B cell (primary cell): Measurements from ENCODE around the gene ZNF683. TPM values are rescaled to one million over a fixed set of nuclear protein-coding genes. Genes with fewer than 3 reads are reported as not detected.
"Not testable (repeated sequence)": the region's sequence is repeated elsewhere in the genome, so short reads cannot be mapped to it uniquely, and the experiment has no call there.

ENCODE experiments used
- ATAC-seq: fragments of 200-7000 bp; cut with Tn5 transposase; one replicate; pipeline ENCODE4 v1.10.0; 2021; ENCODE audit warnings: low read depth, mild to moderate bottlenecking, moderate number of reproducible peaks, moderate library complexity
- CTCF ChIA-PET: fragments of 350-600 bp; sonication (Branson Sonifier 250); formaldehyde crosslinking; loops from one replicate; lab custom pipeline; 2021; ENCODE audit warnings: antibody characterized with exemption, inconsistent platforms; lab: Charles Lee
- POLR2A ChIA-PET: fragments of 350-600 bp; sonication (Branson Sonifier 250); formaldehyde crosslinking; loops from one replicate; lab custom pipeline; 2021; ENCODE audit warnings: antibody characterized with exemption; lab: Charles Lee
- DNase-seq: peaks from one replicate; pipeline ENCODE4 v3.0.0; 2013
- H2AFZ ChIP-seq: 2 replicates; pipeline ENCODE4 v1.6.1; 2012; ENCODE audit warnings: mild to moderate bottlenecking, low read depth, low read length; ENCODE audit not compliant: insufficient read depth, poor library complexity, severe bottlenecking
- H3K27ac ChIP-seq, 2 donors: 1 replicate in 1 of 2; 2 replicates in 1 of 2; pipeline ENCODE4 v1.5.1; 2012 to 2013; ENCODE audit warnings: low read length in 2 of 2, mild to moderate bottlenecking in 2 of 2, moderate library complexity in 1 of 2
- H3K27me3 ChIP-seq, 4 experiments: fragments of 200-600 bp in 1 of 4; sonication (generic) in 1 of 4; replicated peaks in 1 of 4; 1 replicate in 2 of 4; 2 replicates in 2 of 4; pipeline versions ENCODE4 v1.6.1 to v1.7.0; 2013 to 2016; ENCODE audit warnings: low read length in 3 of 4, mild to moderate bottlenecking in 2 of 4, mixed read lengths in 1 of 4, moderate library complexity in 1 of 4; ENCODE audit not compliant: insufficient read depth in 4 of 4, control insufficient read depth in 3 of 4; ENCODE audit errors: control extremely low read depth in 1 of 4
- H3K36me3 ChIP-seq, 2 experiments: replicated peaks in 1 of 2; 1 replicate in 1 of 2; 2 replicates in 1 of 2; pipeline versions ENCODE4 v1.6.1 to v1.7.1; 2013; ENCODE audit warnings: low read length in 1 of 2; ENCODE audit not compliant: insufficient read depth in 2 of 2, control insufficient read depth in 1 of 2; ENCODE audit errors: control extremely low read depth in 1 of 2, extremely low read depth in 1 of 2
- H3K4me1 ChIP-seq, 2 donors: fragments of 200-600 bp in 1 of 2; sonication (generic) in 1 of 2; 1 replicate in 1 of 2; 2 replicates in 1 of 2; pipeline versions ENCODE4 v1.5.1 to v1.6.1; 2013 to 2017; ENCODE audit warnings: low read length in 2 of 2; ENCODE audit not compliant: control insufficient read depth in 2 of 2, insufficient read depth in 2 of 2
- H3K4me2 ChIP-seq: replicated peaks from 2 replicates; pipeline ENCODE3; 2012; ENCODE audit warnings: mild to moderate bottlenecking, low read depth, low read length; ENCODE audit not compliant: poor library complexity, severe bottlenecking
- H3K4me3 ChIP-seq, 5 experiments: fragments of 200-600 bp in 1 of 5; sonication (generic) in 1 of 5; 1 replicate in 3 of 5; 2 replicates in 2 of 5; pipeline versions ENCODE4 v1.5.1 to v1.7.0; 2011 to 2016; ENCODE audit warnings: low read length in 4 of 5, mild to moderate bottlenecking in 4 of 5, low read depth in 2 of 5, control low read depth in 1 of 5, moderate library complexity in 1 of 5; ENCODE audit not compliant: insufficient read depth in 1 of 5; ENCODE audit errors: control extremely low read depth in 1 of 5, extremely low read depth in 1 of 5
- H3K79me2 ChIP-seq: fragments of 200-600 bp; sonication (generic); one replicate; pipeline ENCODE4 v1.6.0; 2016; ENCODE audit warnings: low read length; ENCODE audit not compliant: control insufficient read depth, insufficient read depth
- H3K9ac ChIP-seq: fragments of 200-600 bp; sonication (generic); 2 replicates; pipeline ENCODE4 v1.6.1; 2017; ENCODE audit warnings: mild to moderate bottlenecking, low read length, moderate library complexity
- H3K9me3 ChIP-seq, 3 donors: one replicate each; pipeline versions ENCODE4 v1.6.1 to v1.7.1; 2013; ENCODE audit warnings: low read length in 2 of 3; ENCODE audit not compliant: control insufficient read depth in 2 of 3, insufficient read depth in 1 of 3; ENCODE audit errors: control extremely low read depth in 1 of 3
- H4K20me1 ChIP-seq: 2 replicates; pipeline ENCODE4 v1.6.0; 2012; ENCODE audit warnings: mild to moderate bottlenecking, low read length; ENCODE audit not compliant: insufficient read depth, control insufficient read depth, poor library complexity, severe bottlenecking
- H3K27ac Mint-ChIP-seq: one replicate; pipeline ENCODE4 v1.8.0; 2021; ENCODE audit warnings: mixed read lengths
- H3K27me3 Mint-ChIP-seq: one replicate; pipeline ENCODE4 v1.8.0; 2021; ENCODE audit warnings: mixed read lengths
- H3K4me1 Mint-ChIP-seq: one replicate; pipeline ENCODE4 v1.8.0; 2021; ENCODE audit warnings: mixed read lengths
- H3K4me3 Mint-ChIP-seq: one replicate; pipeline ENCODE4 v1.8.0; 2021; ENCODE audit warnings: mixed read lengths
- H3K9me3 Mint-ChIP-seq: one replicate; pipeline ENCODE4 v1.8.0; 2022; ENCODE audit warnings: mixed read lengths; ENCODE audit not compliant: insufficient read depth
- EZH2 ChIP-seq: IDR thresholded peaks from 2 replicates; pipeline ENCODE4 v1.6.1; 2012; ENCODE audit warnings: borderline replicate concordance, low read depth, mild to moderate bottlenecking, moderate library complexity, low read length; ENCODE audit not compliant: insufficient read depth, poor library complexity, severe bottlenecking
- WGBS: methylation state at CpG from one replicate; pipeline ENCODE4 v1.1.5; 2013; ENCODE audit warnings: missing lambda C conversion rate; ENCODE audit not compliant: insufficient coverage; 5-methylcytosine and 5-hydroxymethylcytosine counted together
- intact Hi-C: fragments of 100-400 bp; cut with micrococcal nuclease; formaldehyde crosslinking; loops from one replicate; pipeline ENCODE4 v1.10.0; 2022
- polyA plus RNA-seq: library from polyadenylated mRNA; depleted of rRNA; stranded (reverse); fragments of >200 nt; gene quantifications from 2 replicates; pipeline ENCODE4 v1.2.3, GENCODE V29; 2012
- total RNA-seq, 2 donors: library from RNA; stranded (reverse); fragments of 120-200 nt in 1 of 2; gene quantifications; 1 replicate in 1 of 2; 2 replicates in 1 of 2; pipeline versions ENCODE4 v1.2.3 to v1.2.4, GENCODE V29; 2013 to 2022
- TF ChIP-seq, protein P1 (sequence below): fragments of 200-600 bp; IDR thresholded peaks from one replicate; pipeline ENCODE4 v1.8.0; 2022; ENCODE audit warnings: antibody characterized with exemption, mild to moderate bottlenecking

Gene ZNF683
- total and polyA plus RNA-seq, 2 donors (not counting 1 experiment from before 2014, with no cell fraction given) = 0.45 to 0.67 TPM

DNA sequence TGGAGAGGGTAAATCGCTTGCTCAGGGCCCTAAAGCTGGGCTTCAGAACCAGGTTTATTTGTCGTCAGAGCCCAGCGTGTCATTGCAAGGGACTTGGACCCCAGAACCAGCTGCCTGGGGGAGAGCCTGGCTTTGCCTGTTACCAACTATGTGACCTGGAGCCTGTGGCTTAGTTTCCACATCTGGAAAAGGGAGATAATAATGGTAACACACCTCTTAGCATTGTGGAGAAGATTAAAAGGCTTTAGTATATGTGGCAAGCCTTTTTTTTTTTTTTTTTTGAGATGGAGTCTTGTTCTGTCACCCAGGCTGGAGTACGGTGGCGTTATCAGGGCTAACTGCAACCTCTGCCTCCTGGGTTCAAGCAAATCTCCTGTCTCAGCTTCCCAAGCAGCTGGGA lies 42.3 kb downstream of the ZNF683 start:
- Histone ChIP-seq H3K79me2 (peaks cover 4% of the 10 kb centered on the region), H3K4me1 (peaks cover under 1 to 3% of the 10 kb centered on the region in 2 donors), H3K4me3 (no peak overlapping the region), H3K9me3 (no peaks in the 10 kb centered on the region), H3K9ac (no peak overlapping the region), H3K27me3 (no peaks in the 10 kb centered on the region), H2AFZ (no peak overlapping the region), H3K36me3 (no peaks in the 10 kb centered on the region), H3K4me2 (no peak overlapping the region), H3K27ac (no peak overlapping the region), H4K20me1 (no peaks in the 10 kb centered on the region)
- H3K27ac Mint-ChIP-seq = no peak overlapping the region
- TF ChIP-seq EZH2 = no peak
- TF ChIP-seq, protein P1, sequence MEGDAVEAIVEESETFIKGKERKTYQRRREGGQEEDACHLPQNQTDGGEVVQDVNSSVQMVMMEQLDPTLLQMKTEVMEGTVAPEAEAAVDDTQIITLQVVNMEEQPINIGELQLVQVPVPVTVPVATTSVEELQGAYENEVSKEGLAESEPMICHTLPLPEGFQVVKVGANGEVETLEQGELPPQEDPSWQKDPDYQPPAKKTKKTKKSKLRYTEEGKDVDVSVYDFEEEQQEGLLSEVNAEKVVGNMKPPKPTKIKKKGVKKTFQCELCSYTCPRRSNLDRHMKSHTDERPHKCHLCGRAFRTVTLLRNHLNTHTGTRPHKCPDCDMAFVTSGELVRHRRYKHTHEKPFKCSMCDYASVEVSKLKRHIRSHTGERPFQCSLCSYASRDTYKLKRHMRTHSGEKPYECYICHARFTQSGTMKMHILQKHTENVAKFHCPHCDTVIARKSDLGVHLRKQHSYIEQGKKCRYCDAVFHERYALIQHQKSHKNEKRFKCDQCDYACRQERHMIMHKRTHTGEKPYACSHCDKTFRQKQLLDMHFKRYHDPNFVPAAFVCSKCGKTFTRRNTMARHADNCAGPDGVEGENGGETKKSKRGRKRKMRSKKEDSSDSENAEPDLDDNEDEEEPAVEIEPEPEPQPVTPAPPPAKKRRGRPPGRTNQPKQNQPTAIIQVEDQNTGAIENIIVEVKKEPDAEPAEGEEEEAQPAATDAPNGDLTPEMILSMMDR = no peak
- H3K4me3 Mint-ChIP-seq = no peak overlapping the region
- intact Hi-C loops = no loop called here
- no peaks in the 10 kb centered on the region for H3K27me3 Mint-ChIP-seq
- H3K9me3 Mint-ChIP-seq = no peaks in the 10 kb centered on the region
- no peak for ATAC-seq
- WGBS = 95% methylated on average over 2 of the region's 5 CpGs
- DNase-seq = no peak
- ChIA-PET POLR2A (interaction anchor here (0.7 kb wide), 1 partner anchor 213 kb away, joined by 5 read pairs; no protein-coding TSS in a partner anchor), CTCF (interaction anchor here (0.7 to 30.0 kb wide), 3 partner anchors 9 to 70 kb away, joined by 3 to 1400 read pairs (median 7); partner anchors contain the start of gene SH3BGRL3)
- peaks cover 5% of the 10 kb centered on the region for H3K4me1 Mint-ChIP-seq

DNA sequence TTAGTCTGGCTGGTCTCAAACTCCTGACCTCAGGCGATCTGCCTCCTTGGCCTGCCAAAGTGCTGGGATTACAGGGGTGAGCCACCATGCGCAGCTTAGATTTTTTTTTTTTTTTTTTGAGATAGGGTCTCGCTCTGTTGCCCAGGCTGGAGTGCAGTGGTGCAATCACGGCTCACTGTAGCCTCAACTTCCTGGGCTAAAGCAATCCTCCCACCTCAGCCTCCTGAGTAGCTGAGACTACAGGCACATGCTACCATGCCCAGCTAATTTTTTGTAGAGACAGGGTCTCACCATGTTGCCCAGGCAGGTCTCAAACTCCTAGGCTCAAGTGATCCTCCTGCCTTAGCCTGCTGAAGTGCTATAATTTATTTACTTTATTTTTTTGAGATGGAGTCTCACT lies 43.2 kb downstream of the ZNF683 start:
- H3K27ac ChIP-seq, H3K4me1 Mint-ChIP-seq, H3K9me3 ChIP-seq, intact Hi-C loops, H3K4me3 ChIP-seq, H3K9me3 Mint-ChIP-seq, H2AFZ ChIP-seq, H3K27me3 ChIP-seq, H4K20me1 ChIP-seq, H3K27me3 Mint-ChIP-seq, H3K4me3 Mint-ChIP-seq, H3K27ac Mint-ChIP-seq, H3K36me3 ChIP-seq, H3K4me1 ChIP-seq, ATAC-seq, H3K4me2 ChIP-seq, H3K9ac ChIP-seq, DNase-seq, H3K79me2 ChIP-seq: not testable (repeated sequence)
- ChIA-PET POLR2A (interaction anchor here (0.7 kb wide), 1 partner anchor 39 kb away, joined by 8 read pairs; no protein-coding TSS in a partner anchor), CTCF (interaction anchor here (30.0 kb wide), 1 partner anchor 47 kb away, joined by 1400 read pairs; the partner anchor contains the start of gene SH3BGRL3)
- WGBS = 93% methylated on average over 2 of the region's 4 CpGs
